ENCODE results near the gene CDH5.

- TF ChIP-seq POLR2AphosphoS5 (IDR thresholded peaks at IDR 0.05; ENCODE audit: low read depth, low read length) (no peak), POLR2A (IDR thresholded peaks at IDR 0.05; ENCODE audit: low read depth, low read length) (no peak)
These were observed 17.1 kb downstream of the CDH5 start for GRCh38 chr16:66383551-66383950.
